Esophagus squamous epithelium (tissue), 4 donors: Measurements from ENCODE around the gene RABAC1.

Experiments used
- CTCF ChIP-seq, 6 experiments: fragments of 450-650 bp in 4 of 6; fragments of 200-600 bp in 2 of 6; sonication (generic) in 2 of 6; IDR thresholded peaks; one replicate each; pipeline ENCODE4 v1.5.1; 2016 to 2019; ENCODE audit warnings: antibody characterized with exemption in 6 of 6, mild to moderate bottlenecking in 4 of 6, moderate library complexity in 4 of 6
- POLR2A ChIP-seq, 4 donors: fragments of 450-650 bp; IDR thresholded peaks; one replicate each; pipeline ENCODE4 v1.6.1; 2017; ENCODE audit warnings: antibody characterized with exemption in 4 of 4, mild to moderate bottlenecking in 4 of 4, moderate library complexity in 3 of 4

- TF ChIP-seq CTCF (IDR thresholded peaks at IDR 0.05) (no peak), POLR2A (IDR thresholded peaks at IDR 0.05) (no peak)
Measured at GRCh38 chr19:41919948-41920712, 39.0 kb downstream of the RABAC1 start.
